Brain microvascular endothelial cell (primary cell): Measurements from ENCODE around the gene PRLHR.

Experiments
- DNase-seq: peaks from one replicate; pipeline ENCODE4 v3.0.0-alpha.2; 2020
- H3K27ac ChIP-seq: fragments of 250-450 bp; sonication (Bioruptor Pico); 2 replicates; pipeline ENCODE4 v1.5.1; 2020; ENCODE audit warnings: mild to moderate bottlenecking, moderate library complexity
- H3K27me3 ChIP-seq: fragments of 250-450 bp; sonication (Bioruptor Pico); replicated peaks from 2 replicates; pipeline ENCODE4 v1.5.1; 2020; ENCODE audit warnings: mild to moderate bottlenecking
- H3K36me3 ChIP-seq: fragments of 250-450 bp; sonication (Bioruptor Pico); replicated peaks from 2 replicates; pipeline ENCODE4 v1.5.1; 2020; ENCODE audit warnings: mild to moderate bottlenecking
- H3K4me3 ChIP-seq: 2 replicates; pipeline ENCODE4 v1.5.1; 2011; ENCODE audit warnings: low read depth, mild to moderate bottlenecking, control low read depth, low read length, moderate library complexity
- in situ Hi-C: cut with HindIII; loops from 2 replicates; pipeline ENCODE4 v1.10.0; 2017; ENCODE audit warnings: low sequenced_read_pairs, low pct_ligation_motif_present
- TF ChIP-seq, protein P1 (sequence below): IDR thresholded peaks from 2 replicates; pipeline ENCODE4 v1.5.1; 2011; ENCODE audit warnings: low read depth, mild to moderate bottlenecking, moderate library complexity, low read length, control low read depth, inconsistent platforms; ENCODE audit errors: missing control alignments

Gene PRLHR

GRCh38 chr10:118569241-118569881 lies 26.1 kb downstream of the PRLHR start:
- H3K27me3 ChIP-seq: no peaks in the 10 kb centered on the region
- DNase-seq: peak; percentile 34
- TF ChIP-seq, protein P1, sequence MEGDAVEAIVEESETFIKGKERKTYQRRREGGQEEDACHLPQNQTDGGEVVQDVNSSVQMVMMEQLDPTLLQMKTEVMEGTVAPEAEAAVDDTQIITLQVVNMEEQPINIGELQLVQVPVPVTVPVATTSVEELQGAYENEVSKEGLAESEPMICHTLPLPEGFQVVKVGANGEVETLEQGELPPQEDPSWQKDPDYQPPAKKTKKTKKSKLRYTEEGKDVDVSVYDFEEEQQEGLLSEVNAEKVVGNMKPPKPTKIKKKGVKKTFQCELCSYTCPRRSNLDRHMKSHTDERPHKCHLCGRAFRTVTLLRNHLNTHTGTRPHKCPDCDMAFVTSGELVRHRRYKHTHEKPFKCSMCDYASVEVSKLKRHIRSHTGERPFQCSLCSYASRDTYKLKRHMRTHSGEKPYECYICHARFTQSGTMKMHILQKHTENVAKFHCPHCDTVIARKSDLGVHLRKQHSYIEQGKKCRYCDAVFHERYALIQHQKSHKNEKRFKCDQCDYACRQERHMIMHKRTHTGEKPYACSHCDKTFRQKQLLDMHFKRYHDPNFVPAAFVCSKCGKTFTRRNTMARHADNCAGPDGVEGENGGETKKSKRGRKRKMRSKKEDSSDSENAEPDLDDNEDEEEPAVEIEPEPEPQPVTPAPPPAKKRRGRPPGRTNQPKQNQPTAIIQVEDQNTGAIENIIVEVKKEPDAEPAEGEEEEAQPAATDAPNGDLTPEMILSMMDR: no peak
- in situ Hi-C loops: no loop called here
- no peak overlapping the region for H3K4me3 ChIP-seq
- H3K36me3 ChIP-seq: no peaks in the 10 kb centered on the region
- H3K27ac ChIP-seq: no peak overlapping the region

DNA sequence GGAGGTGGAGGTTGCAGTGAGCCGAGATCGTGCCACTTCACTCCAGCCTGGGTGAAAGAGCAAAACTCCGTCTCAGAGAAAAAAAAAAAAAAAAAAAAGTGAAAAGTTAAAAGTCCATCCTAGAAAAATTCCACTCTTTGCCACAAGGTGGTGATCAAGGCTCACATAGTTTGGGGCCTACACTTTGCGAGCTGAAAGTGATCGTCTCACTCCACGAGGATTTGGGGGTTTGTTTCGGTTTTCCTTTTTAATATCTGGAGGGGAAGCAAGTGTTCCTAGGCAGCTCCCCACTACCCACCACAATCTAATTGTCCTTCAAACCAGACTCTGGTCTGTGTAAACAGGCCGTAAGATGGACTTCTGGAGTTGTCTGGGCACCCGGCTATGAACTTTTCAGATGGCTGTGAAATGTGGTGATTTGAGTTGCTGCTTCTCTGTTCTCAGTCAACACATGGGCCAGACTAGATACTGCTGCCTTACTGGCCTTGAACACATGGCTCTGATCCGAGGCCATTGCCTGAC lies 27.1 kb downstream of the PRLHR start:
- no peak overlapping the region for H3K4me3 ChIP-seq

GRCh38 chr10:118567701-118568248 lies 27.7 kb downstream of the PRLHR start:
- H3K36me3 ChIP-seq: no peaks in the 10 kb centered on the region
- in situ Hi-C loops: no loop called here
- DNase-seq: no peak
- no peak overlapping the region for H3K27ac ChIP-seq
- H3K4me3 ChIP-seq: no peak overlapping the region
- TF ChIP-seq, protein P1: no peak
- H3K27me3 ChIP-seq: no peaks in the 10 kb centered on the region

More for the DNA sequence above, 27.1 kb downstream of the PRLHR start:
- in situ Hi-C loops: no loop called here
- Histone ChIP-seq H3K27ac (no peak overlapping the region), H3K36me3 (no peaks in the 10 kb centered on the region), H3K27me3 (no peaks in the 10 kb centered on the region)
- peak; percentile 46 for DNase-seq
- TF ChIP-seq, protein P1: peak; percentile 73

GRCh38 chr10:118566911-118567310 lies 28.5 kb downstream of the PRLHR start:
- in situ Hi-C loops: no loop called here
- TF ChIP-seq, protein P1: no peak
- no peaks in the 10 kb centered on the region for H3K27me3 ChIP-seq
- DNase-seq: no peak
- no peak overlapping the region for H3K4me3 ChIP-seq
- no peak overlapping the region for H3K27ac ChIP-seq
- no peaks in the 10 kb centered on the region for H3K36me3 ChIP-seq

- in situ Hi-C loops: no loop called here
- no peaks in the 10 kb centered on the region for H3K36me3 ChIP-seq
Observed at GRCh38 chr10:118565301-118566075, 30.0 kb downstream of the PRLHR start.

More at GRCh38 chr10:118565301-118566075, 30.0 kb downstream of the PRLHR start:
- Histone ChIP-seq H3K27ac (no peak overlapping the region), H3K27me3 (no peaks in the 10 kb centered on the region), H3K4me3 (no peak overlapping the region)
- TF ChIP-seq, protein P1: no peak
- DNase-seq: no peak
